HTERT RPE-1 (cell line): ENCODE measurements around the gene FCN3.
"Not testable (repeated sequence)": the region's sequence is repeated elsewhere in the genome, so short reads cannot be mapped to it uniquely, and the experiment has no call there.

Experiments
- in situ Hi-C: fragments of 300-500 bp; cut with MboI; formaldehyde crosslinking; loops from 4 replicates; pipeline ENCODE4 v1.14.3; 2020; ENCODE audit warnings: low sequenced_read_pairs

The FCN3 gene

DNA sequence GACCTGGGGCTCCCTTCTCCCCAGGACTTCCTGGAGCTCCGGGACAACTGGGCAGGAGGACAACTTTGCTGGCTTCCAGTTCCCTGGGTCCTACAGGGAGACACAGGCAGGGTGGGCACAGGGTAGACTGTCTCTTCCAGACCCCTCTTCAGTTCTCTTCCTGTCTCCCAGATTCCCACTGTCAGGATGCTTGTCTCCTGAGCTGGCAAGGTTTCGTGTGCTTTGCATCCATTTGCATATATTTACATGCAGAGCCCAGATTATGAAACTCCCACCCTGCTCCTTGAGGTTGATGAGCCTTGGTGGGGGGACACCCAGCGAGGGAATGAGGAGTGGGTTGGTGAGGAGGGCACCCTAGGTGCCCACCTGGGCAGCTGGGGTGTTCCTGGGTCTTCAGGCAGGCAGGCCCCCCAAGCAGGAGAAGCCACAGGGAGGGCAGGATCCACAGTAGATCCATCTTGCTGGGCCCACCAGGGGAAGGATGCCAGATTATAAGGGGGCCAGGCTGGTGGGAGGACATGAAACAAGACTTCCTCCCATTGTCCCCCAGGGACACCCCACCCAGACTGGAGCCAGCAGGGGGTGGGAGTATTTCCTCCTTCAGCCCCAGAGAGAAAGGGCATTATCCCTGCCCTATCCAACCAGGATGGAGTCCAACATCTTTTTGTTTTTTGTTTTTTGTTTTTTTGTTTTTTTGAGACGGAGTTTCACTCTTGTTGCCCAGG is at the start of gene FCN3:
Gene FCN3, minus strand, starts transcription at position 463 of the 725 bp plus-strand sequence. Its CDS starts 6 bp downstream, at position 457.
- in situ Hi-C loops = no loop called here

GRCh38 chr1:27423709-27424108 is 49.1 kb upstream of the FCN3 start:
- in situ Hi-C loops = no loop called here

- in situ Hi-C loops = no loop called here
Measured at GRCh38 chr1:27418326-27419185, 43.9 kb upstream of the FCN3 start.

- in situ Hi-C loops = no loop called here
Measured at GRCh38 chr1:27417713-27418112, 43.1 kb upstream of the FCN3 start.

GRCh38 chr1:27416387-27417111 is 41.9 kb upstream of the FCN3 start:
- in situ Hi-C loops = no loop called here

DNA sequence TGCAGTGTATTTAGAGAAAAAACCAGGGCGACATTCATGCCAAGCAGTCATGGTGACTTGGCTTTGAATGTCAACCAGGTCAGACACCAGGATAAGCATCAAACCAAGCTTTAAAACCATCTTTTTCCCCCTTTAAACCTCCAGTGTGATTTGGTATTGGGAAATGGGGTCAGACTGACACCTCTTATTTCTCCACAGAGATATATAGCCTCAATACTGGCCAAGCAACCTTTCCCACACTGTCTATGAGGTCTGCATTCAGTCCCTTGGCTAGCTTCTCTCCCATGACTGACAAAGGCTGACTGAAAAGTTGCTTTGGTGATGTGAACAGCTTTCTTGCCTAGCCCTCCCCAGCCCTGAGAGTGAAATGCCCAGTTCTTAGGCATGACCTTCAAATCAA is 39.5 kb upstream of the FCN3 start:
- in situ Hi-C loops = no loop called here

GRCh38 chr1:27413004-27413403 is 38.4 kb upstream of the FCN3 start:
- in situ Hi-C loops = no loop called here

- in situ Hi-C loops = no loop called here
Measured at GRCh38 chr1:27412502-27412901, 37.9 kb upstream of the FCN3 start.

GRCh38 chr1:27410709-27411108 is 36.1 kb upstream of the FCN3 start:
- in situ Hi-C loops = no loop called here

- in situ Hi-C loops = no loop called here
Measured at GRCh38 chr1:27409669-27410068, 35.0 kb upstream of the FCN3 start.

DNA sequence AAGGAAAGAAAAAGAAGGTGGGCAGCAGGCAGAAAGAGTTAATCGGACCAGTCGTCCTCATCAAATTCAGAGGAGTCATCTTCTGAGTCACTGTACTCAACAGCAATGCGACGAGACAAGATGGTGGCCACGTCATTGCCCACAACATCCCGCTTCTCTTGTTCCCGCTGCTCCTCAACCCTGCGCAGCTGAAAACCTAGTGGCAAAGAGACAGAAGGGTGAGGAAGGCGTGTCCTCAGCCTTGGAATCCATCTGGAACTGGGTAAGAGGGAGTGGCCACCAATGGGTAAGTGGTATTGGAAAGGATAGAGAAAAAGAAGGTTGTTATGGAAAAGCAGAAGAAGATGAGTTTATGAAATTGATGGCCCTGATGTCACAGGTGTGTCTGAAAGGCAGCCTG is 33.5 kb upstream of the FCN3 start:
- in situ Hi-C loops = no loop called here

GRCh38 chr1:27406791-27407190 is 32.2 kb upstream of the FCN3 start:
- in situ Hi-C loops = not testable (repeated sequence)

GRCh38 chr1:27406362-27406680 is 31.7 kb upstream of the FCN3 start:
- in situ Hi-C loops = no loop called here

DNA sequence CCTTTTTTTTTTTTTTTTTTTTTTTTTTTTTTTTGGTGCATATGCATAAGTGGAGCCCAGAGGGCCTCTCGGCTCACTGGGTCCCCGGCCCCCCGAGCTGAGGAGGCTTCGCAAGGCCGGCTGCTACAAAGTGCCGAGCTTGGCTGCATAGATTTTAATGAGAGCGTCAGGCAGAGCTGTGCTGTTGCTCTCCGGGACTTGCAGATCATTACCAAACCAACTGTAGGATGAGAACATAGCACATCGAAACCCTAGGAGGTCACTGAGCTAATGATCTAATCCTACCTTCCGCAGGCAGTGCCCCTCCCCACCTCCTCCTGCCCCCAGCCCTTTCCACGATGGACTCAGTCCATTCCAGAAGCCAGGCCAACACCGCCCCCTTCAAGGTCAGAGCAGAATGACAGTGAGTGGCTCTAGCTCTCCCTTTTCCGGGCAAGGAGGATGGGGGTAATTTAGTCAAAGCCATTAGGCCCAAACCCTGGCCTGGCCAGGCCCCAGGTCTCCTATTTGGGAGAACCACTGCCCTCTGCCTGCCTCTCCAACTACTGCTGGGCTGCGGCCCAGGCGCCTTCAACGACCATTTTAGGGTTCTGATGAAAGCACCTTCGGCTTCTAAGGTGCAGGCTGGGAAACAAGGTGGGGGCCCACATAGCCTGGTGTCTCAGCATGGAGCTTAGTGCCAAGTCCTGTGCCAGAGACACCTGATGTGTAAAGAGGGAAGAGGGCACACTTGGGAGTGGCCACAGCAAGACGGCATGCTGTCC is 31.2 kb upstream of the FCN3 start:
- in situ Hi-C loops = not testable (repeated sequence)

DNA sequence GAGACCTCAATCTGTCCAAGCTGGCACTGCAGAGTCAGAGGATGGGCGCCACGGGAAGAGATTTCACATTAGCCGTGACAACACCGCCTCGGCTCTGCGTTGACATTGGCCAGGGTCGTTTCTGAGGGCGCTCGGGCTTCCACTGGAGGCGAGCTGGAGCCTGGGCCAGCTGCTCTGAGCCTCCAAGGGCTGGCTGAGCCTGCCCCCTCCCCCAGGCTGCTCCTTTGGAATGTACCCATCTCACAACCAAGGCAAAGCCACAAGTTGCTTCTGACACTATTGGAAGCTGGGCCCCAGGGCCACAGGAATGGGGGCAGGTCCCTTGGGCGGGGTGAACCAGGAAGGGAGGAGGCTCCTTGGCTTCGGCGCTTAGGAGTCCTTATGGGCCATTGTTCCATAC is 30.4 kb upstream of the FCN3 start:
- in situ Hi-C loops = no loop called here

- in situ Hi-C loops = no loop called here
Measured at GRCh38 chr1:27403931-27404330, 29.3 kb upstream of the FCN3 start.

DNA sequence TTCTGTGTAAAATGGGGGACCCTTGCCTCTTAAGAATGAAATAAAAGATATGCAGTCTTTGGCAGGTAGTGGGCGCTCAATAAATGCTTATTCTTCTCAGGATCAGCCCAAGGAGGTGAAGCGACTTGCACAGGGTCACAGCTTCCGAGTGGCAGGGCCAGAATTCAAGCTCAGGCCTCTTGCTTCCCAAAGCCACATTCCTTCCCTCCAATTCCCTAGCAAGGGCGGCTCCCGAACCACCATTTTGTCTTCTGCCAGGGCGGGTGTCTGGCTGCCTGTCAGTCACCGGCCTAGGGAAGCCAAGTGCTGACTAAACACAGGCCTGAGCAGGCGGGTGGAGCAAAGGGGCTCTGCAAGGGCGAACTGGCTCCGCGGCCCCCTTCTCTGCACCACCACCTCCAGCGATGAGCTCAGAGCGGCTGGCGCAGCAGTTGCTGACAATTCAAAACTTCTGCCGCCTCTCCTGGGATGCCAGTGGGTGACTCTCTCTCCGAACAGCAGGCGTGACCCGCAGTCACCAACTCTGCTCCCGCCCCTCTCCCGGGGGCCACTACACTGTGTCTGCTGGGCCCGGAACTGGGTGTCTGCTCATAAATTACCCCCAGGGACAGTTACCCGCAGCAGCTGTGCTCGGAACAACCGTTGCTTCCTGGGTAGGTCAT is 28.6 kb upstream of the FCN3 start:
- in situ Hi-C loops = no loop called here

DNA sequence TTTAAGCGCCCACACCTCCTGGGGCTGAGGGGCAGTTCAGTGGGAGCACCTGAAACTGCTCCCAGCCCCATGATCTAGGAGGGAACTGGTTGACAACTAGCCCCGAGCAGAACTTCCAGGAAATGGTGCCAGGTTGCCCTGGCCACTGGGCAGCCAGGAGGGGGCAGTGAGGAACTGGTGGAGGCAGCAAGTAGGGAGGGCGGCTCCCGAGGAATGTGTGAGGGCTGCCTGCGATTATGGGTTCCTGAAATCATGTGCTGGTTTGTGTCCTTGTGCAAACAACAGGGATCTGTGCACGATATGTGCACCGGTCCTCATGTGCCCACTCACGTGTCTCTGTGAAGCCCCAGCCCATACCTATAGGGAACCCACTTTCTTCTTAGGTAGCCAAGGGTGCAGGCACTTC is 27.7 kb upstream of the FCN3 start:
- in situ Hi-C loops = no loop called here

DNA sequence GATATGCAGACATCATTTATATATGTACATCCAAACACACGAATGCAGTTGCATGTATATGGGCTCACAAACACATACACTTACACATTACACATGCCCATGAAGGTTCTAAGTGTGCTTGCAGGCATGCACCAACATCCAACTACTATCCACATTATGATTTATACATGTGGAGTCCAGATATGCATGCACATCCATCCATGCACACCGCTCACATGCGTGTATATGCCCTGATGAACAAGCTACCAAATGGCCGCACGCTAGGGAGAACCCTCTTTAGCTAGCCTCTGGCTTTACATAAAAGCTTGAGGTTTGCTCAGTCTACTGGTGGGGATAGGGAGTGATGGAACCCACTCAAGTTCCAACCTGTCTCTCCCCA is 26.3 kb upstream of the FCN3 start:
- in situ Hi-C loops = no loop called here
